Left lung (tissue), 10 donors: ENCODE data around the gene KPNB1. TPM values are rescaled to one million over a fixed set of nuclear protein-coding genes. Genes with fewer than 3 reads are reported as not detected.

ENCODE experiments used
- ATAC-seq: fragments of 200-7000 bp; cut with Tn5 transposase; one replicate; pipeline ENCODE4 v1.9.1; 2020; ENCODE audit warnings: moderate library complexity
- DNase-seq, 4 donors: peaks; one replicate each; pipeline ENCODE4 v3.0.0-alpha.2; 2013 to 2020
- H3K27ac ChIP-seq, 2 donors: fragments of 200-600 bp; sonication (generic) in 1 of 2; one replicate each; pipeline versions ENCODE4 v1.5.0 to v1.8.0; 2020 to 2021
- H3K27me3 ChIP-seq, 2 donors: fragments of 200-600 bp; sonication (generic) in 1 of 2; one replicate each; pipeline versions ENCODE4 v1.5.0 to v1.8.0; 2020 to 2021
- H3K36me3 ChIP-seq, 2 donors: fragments of 200-600 bp; sonication (generic) in 1 of 2; one replicate each; pipeline versions ENCODE4 v1.5.0 to v1.8.0; 2020 to 2021
- H3K4me1 ChIP-seq, 2 donors: fragments of 200-600 bp; one replicate each; pipeline ENCODE4 v1.8.0; 2021
- H3K4me3 ChIP-seq, 2 donors: fragments of 200-600 bp; sonication (generic) in 1 of 2; one replicate each; pipeline versions ENCODE4 v1.5.0 to v1.8.0; 2020 to 2021; ENCODE audit warnings: mild to moderate bottlenecking in 1 of 2
- H3K9me3 ChIP-seq, 2 donors: fragments of 200-600 bp; sonication (generic) in 1 of 2; one replicate each; pipeline versions ENCODE4 v1.5.0 to v1.8.0; 2020 to 2021
- intact Hi-C, 2 donors: fragments of 100-400 bp; cut with DNase I; formaldehyde crosslinking; loops; one replicate each; pipeline versions ENCODE4 v1.11.2 to v1.14.2; 2022
- polyA plus RNA-seq, 6 donors: library from polyadenylated mRNA; unstranded; fragments of 120-200 nt; gene quantifications; one replicate each; pipeline ENCODE4 v1.2.1, GENCODE V29; 2013; ENCODE audit not compliant: insufficient read length in 6 of 6
- total RNA-seq, 2 donors: library from RNA; stranded (reverse); fragmentation: NEBNext Ultra II Directional; extraction: Animal tissue kit (Norgen Biotek cat#: 25700); gene quantifications; one replicate each; pipeline ENCODE4 v1.2.1, GENCODE V29; 2021
- TF ChIP-seq, protein P1 (sequence below), 2 donors: fragments of 200-600 bp; sonication (generic) in 1 of 2; IDR thresholded peaks; one replicate each; pipeline versions ENCODE4 v1.5.0 to v1.8.0; 2021; ENCODE audit warnings: antibody characterized with exemption in 2 of 2
- donor health status: DM: no; HTN: yes; CAD: no.
- donor health status: DM: no; HTN: no; CAD: no.

KPNB1 gene
- total and polyA plus RNA-seq, 8 donors: 195 to 305 (median 248) TPM

DNA sequence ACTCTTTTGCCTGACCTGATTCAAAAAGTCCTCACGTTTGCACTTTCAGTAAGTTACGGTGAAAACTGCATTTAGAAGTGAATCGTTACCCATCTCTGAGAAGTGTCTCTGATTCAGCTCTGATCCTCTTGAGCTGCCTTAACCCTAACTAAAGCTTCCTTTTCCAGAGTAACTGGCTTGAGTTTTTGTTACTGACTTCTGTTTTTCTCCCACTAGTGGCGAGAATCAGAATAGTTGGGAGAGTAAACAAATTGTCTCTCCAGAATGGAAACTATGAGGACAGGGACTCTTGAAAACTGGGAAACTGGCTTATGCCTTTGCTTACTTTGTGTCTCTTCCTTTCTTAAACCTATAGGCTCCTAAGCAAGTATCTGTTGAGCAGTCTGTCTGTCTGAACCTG is 31.3 kb upstream of the KPNB1 start:
- TF ChIP-seq, protein P1, sequence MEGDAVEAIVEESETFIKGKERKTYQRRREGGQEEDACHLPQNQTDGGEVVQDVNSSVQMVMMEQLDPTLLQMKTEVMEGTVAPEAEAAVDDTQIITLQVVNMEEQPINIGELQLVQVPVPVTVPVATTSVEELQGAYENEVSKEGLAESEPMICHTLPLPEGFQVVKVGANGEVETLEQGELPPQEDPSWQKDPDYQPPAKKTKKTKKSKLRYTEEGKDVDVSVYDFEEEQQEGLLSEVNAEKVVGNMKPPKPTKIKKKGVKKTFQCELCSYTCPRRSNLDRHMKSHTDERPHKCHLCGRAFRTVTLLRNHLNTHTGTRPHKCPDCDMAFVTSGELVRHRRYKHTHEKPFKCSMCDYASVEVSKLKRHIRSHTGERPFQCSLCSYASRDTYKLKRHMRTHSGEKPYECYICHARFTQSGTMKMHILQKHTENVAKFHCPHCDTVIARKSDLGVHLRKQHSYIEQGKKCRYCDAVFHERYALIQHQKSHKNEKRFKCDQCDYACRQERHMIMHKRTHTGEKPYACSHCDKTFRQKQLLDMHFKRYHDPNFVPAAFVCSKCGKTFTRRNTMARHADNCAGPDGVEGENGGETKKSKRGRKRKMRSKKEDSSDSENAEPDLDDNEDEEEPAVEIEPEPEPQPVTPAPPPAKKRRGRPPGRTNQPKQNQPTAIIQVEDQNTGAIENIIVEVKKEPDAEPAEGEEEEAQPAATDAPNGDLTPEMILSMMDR (IDR thresholded peaks at IDR 0.05): no peak
- Histone ChIP-seq H3K4me1 (no peaks in the 10 kb centered on the region), H3K27me3 (no peaks in the 10 kb centered on the region), H3K4me3 (no peak overlapping the region), H3K9me3 (no peaks in the 10 kb centered on the region), H3K27ac (no peak overlapping the region), H3K36me3 (peaks cover 0 to 97% of the 10 kb centered on the region in 2 donors)
- DNase-seq (no peak), ATAC-seq (no peak)
- intact Hi-C loops: no loop called here

DNA sequence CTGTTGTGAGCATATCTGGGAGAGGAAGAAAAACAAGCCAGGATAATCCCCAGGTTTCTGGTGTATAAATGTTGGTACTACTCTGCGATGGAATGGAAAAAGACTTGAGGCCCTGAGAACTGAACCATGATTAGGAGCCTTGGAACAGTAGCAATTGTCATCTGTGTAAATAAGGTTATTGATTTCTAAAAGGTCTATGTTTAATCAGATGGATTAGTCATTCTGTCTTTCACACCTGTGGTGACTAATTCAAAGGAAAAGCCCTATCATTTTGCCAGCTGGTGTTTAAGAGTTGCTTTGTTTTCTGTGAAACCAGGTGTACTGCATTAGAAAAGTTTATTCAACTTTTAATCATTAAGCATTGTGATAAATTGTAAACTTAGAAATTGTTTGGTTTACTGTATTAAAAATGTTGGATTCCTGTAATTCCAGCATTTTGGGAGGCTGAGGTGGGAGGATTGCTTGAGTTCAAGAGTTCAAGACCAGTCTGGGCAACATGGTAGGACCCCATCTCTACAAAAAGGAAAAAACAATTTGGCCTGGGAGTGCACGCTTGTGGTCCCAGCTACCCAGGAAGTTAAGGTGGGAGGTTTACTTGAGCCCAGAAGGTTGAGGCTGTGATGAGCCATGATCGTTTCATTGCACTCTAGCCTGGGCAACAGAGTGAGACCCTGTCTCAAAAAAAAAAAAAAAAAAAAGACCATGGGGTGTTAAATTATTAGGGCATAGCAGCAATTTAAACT is 29.0 kb upstream of the KPNB1 start:
- H3K9me3 ChIP-seq: no peaks in the 10 kb centered on the region
- no peaks in the 10 kb centered on the region for H3K27me3 ChIP-seq
- H3K36me3 ChIP-seq: peaks cover 0 to 97% of the 10 kb centered on the region in 2 donors
- DNase-seq: no peak
- ATAC-seq: no peak
- H3K4me1 ChIP-seq: no peaks in the 10 kb centered on the region
- no peak overlapping the region for H3K27ac ChIP-seq
- intact Hi-C loops: no loop called here
- TF ChIP-seq, protein P1 (IDR thresholded peaks at IDR 0.05): no peak
- no peak overlapping the region for H3K4me3 ChIP-seq

DNA sequence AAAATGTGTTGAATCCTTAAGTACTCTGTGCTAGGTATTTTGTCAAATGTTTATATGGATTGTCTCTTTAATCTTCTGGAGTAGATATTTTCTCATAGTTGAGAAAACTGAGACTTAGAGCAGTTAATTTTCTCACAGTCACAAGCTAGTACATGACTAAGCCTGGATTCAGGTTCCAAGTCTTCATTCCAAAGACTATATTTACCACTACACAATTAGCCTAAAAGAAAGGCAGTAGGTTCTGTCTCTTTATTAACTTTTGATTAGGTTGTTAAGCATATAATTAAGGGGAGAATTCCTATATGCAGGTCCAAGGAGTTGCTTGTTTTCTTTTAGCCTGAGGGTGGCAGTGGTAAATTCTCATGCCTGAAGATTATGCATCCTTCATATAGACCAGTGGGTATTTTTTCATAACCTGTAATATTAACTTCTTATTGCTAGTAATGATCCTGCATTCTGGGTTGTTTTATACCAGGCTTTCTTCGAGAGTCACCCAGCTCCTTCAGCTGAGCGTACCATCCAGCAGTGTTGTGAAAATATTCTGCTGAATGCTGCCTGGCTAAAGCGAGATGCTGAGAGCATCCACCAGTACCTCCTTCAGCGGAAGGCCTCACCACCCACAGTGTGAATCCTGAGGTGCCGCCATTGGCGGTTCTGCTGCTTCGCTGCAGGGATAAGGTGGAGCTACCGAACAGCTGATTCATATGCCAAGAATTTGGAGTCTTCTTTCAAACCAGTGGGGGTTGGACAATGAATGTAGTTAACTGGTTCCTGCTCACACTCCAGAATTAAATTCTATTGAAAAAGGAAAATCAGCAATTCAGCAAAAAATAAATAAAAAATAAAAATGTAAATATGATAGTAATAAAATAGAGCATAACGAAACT is 28.2 kb upstream of the KPNB1 start:
- H3K27ac ChIP-seq: no peak overlapping the region
- DNase-seq (peak in 1 of 4 donors; percentile 42), ATAC-seq (peak; percentile 73)
- TF ChIP-seq, protein P1 (IDR thresholded peaks at IDR 0.05): no peak
- intact Hi-C loops: no loop called here
- H3K36me3 ChIP-seq: peaks cover 0 to 91% of the 10 kb centered on the region in 2 donors
- no peaks in the 10 kb centered on the region for H3K27me3 ChIP-seq
- H3K4me3 ChIP-seq: no peak overlapping the region
- H3K9me3 ChIP-seq: no peaks in the 10 kb centered on the region
- H3K4me1 ChIP-seq: no peaks in the 10 kb centered on the region

DNA sequence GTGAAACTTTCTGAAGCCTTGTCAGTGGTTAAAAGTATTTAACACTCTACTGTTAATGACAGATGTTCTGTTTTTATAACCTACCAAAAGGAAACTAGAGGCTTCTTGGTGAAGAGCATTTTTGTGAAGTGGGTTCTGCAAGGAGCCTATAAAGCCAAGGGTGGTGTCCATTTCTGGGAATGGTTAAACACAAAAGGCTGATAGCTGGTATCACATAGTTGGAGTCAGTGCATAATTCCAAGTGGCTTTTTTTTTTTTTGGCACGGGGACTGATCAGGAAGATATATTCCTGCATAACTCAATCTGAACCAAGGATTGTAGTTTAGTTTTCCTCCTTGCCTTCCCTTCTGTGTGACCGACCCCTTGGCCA is 27.6 kb upstream of the KPNB1 start:
- Histone ChIP-seq H3K36me3 (peaks cover 0 to 85% of the 10 kb centered on the region in 2 donors), H3K4me3 (no peak overlapping the region), H3K27ac (no peak overlapping the region), H3K9me3 (no peaks in the 10 kb centered on the region), H3K27me3 (no peaks in the 10 kb centered on the region), H3K4me1 (no peaks in the 10 kb centered on the region)
- no peak for DNase-seq
- no peak for ATAC-seq
- TF ChIP-seq, protein P1 (IDR thresholded peaks at IDR 0.05): no peak
- intact Hi-C loops: no loop called here

DNA sequence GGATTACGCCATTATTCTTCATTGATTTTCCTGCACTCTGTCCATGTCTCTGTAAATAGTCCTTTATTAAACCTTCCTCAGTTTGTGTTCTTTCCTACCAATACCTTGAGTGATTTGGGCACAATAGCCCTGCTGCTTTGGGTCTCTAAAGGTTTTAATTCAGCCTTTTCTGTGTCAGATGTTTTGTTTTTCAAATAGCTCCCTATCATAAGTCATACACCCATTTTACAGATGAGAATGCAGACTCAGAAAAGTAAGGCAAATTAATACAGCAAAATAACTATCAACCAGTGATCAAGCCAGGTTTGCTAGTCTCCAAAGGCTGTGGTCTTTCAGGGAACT is 25.0 kb upstream of the KPNB1 start:
- intact Hi-C loops: no loop called here
- H3K9me3 ChIP-seq: no peaks in the 10 kb centered on the region
- H3K4me1 ChIP-seq: no peaks in the 10 kb centered on the region
- ATAC-seq (no peak), DNase-seq (no peak)
- H3K27me3 ChIP-seq: no peaks in the 10 kb centered on the region
- H3K27ac ChIP-seq: no peak overlapping the region
- H3K4me3 ChIP-seq: no peak overlapping the region
- peaks cover 0 to 59% of the 10 kb centered on the region in 2 donors for H3K36me3 ChIP-seq
- TF ChIP-seq, protein P1 (IDR thresholded peaks at IDR 0.05): no peak
